HG03354 (cell line): ENCODE results near the gene KCTD17.

Experiments used
- ATAC-seq: cut with Tn5 transposase; IDR thresholded peaks from one replicate; pipeline ENCODE4 v1.9.1; 2021; ENCODE audit warnings: mild to moderate bottlenecking; ENCODE audit not compliant: unreplicated experiment, poor library complexity, severe bottlenecking

The KCTD17 gene

DNA sequence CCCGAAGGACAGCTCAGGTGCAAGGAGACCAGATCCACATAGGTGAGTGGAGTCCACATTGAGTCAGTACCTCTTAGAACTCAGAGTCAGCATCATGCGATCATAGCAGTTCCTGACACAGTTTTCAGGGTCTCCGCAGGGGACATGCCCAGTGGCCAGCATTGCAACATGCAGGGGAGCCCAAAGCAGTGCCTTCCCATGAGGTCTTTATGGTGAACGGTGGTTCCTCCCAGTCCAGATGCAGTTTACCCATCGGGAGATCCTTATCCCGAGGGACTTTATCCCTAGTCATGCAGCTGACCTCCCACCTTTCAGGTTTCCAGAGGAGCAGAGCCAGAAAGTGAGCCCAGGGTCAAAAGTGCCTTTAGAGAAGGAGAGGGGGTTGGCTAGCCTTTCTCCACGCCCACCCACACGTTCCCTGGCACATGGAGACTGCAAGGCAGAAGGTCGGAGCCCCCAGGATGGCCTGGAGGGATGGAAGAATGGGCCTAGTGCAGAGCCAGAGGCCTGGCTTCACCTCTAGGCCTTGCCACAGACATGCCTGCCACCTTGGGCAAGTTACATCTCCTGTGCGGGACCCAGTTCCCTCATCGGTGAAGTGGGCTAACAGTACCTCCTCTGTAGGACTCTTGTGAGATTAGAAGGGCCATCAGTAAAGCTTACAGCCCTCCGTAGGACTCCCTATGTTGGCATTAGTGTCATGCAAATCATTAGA lies 6.4 kb downstream of the KCTD17 start:
- ATAC-seq = no peak

DNA sequence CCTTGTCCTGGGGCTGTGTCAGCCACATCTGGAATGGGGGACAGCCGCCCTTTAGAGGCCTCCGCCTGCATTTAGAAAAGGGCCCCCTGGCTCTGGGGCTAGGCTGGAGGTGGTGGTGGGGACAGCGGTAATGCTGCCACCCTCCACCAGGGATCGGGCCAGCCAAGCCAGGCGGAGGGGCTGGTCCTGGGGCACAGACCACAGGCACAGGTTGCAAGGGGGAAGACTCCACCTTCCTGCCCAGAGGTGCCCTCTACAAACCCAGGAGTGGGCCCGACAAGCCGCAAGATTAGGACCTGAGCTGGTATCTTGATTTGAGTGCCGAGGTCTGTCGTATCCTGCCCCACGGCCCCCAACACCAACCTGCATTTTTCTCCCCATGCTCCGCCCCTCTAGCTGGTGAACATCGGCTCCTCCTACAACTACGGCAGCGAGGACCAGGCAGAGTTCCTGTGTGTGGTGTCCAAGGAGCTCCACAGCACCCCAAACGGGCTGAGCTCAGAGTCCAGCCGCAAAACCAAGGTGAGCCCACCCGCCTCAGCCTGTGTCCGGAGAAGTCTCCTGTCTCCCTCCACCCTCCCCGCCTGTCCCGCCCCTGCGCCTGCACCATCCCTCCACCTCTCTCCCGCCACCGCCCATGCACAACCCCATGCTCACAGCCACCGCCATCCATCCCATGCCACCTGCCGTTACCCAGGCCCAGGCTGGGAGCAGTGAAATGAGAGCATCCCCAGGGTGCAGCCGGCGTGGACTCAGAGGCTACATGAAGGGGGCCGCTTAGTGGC lies 7.6 kb downstream of the KCTD17 start:
- ATAC-seq = no peak

DNA sequence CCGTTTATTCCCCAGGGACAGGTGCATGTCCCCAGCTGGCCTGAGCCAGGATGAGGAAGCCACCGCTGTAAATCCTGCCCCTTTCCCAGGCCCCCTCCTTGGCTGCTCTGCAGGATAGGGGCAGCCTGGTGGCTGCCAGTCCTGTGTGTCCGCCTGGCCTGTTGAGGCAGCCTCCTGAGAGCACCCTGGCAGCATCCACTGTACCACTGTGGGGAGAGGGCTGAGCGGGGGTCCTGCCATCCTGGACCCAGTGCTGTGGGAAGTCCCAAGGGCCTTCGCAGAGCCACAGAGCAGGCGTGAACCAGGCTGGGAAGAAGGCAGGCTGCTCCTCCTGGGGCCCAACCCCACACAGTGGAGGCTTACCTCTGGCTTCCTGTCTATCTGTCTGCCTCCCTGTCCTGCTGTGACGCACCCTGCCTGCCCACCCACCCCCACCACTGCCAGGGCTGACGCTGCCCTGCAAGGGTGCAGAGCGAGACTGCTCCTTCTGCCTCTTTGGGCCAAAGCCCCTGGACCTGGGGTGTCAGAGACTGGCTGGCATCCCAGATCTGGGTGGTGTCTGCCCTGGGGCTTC lies 8.4 kb downstream of the KCTD17 start:
- no peak for ATAC-seq

DNA sequence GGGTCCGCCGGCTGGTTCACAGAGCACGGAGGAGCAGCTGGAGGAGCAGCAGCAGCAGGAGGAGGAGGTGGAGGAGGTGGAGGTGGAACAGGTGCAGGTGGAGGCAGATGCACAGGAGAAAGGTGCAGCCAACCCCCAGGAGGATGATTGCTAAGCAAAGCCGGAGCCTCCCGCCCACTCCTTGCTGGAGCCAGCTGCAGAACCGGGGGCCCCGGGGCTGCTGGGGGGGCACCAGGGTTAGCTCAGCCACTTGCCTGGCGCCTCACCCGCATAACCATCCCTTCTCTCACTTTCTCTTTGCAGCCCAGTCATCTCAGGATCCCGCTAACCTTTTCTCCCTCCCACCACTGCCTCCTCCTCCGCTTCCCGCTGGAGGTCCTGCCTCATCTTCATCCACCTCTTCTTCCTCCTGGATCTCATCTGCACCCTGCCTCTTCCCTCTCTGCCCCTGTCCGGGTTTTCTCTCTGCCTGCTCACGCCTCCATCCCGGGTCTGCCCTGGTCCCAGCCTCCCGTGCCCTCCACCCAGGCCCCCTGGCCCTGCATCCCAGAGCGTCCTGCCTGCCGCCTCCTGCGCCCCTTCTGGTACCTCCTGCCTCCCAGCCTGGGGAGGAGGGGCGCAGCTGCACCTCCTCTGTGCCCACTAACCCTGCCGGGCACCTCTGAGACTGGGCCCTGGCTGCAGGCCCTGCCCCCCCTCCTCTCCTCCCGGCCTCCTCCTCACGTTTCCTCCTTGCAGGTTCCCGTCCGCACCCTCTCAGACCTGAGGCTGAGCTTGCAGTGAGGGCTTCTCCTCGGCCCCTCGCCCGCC lies 9.5 kb downstream of the KCTD17 start:
- no peak for ATAC-seq

DNA sequence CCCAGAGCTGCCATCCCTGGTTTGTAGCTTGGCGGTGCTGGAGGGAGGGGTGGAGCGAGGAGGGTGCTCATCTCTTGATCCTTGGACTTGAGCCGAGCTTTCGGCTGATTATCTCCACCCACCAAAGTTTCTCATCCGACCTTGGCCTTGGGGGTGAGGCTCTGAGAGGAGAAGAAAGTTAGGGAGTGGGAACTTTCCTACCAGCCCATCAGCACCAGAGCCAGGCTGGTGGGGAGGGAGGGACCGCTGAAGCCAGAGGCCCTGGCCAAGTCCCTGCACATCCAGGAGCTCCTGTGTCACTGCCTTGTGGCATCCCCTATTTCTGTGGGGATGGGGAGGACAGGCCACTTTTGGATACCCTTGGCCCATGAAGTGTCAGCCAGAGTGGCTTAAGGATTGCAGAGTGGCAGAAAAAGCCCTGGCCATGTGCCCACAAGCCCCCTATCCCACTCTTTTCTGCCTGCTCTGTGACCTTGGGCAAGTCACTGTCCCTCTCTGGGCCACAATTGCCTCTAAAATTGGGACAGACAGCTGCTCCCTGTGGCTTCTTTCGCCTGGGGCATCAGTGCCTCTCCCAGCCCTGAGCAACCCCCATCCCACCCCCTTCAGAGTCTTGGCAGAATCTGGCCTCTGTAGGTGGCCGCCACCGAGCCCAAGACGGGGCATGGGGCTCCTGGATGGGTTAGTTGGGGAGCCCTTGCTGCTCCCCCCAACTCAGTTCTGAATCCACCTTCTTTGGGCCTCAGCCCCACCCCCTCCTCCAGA lies 10.3 kb downstream of the KCTD17 start:
- ATAC-seq = no peak

DNA sequence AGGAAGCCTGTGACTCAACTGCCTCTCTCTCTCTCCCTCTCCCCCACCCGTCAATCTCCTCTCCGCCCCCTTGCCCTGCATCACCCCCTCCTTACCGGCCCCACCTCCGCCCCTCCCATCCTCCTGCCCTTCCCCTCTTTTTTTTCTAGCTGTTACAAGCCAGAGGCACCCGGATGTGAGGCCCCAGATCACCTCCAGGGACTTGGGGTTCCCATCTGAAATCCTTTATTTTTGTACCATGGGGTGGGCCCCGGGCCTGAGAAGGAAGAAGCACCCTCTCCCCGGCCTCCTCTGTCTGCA lies 10.8 kb downstream of the KCTD17 start:
- ATAC-seq = no peak

DNA sequence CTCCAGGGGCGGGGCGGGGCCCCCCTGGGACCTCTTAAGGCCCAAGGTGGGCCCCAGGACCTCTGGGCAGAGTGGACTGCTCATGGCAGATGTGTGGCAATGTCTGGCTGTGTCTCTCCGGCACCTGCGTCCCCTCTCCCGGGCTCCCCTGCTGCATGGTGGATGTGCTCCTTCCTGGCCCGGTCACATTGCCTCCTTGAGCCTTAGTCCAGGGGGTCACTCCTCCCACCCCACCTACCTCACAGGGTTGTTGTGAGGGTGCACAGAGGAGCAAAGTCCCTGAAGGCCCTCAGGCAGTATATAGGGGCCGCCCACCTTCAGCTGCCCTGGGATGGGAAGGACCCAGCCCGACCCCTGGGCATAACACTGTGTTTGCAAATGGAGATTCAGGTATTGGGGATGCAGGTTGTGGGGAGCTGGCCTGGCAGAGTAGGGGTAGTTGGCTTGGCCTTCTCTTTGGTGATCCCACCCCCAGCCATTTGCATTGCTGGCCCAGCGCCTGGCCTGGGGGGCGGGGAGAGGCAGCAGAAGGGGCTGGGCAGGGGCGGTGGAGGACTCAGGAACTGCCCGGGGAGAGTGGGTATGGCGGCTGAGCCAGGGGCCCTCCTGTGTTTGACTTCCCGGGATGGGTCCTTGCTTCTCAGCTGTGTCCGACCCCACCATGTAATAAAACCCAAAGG lies 11.3 kb downstream of the KCTD17 start:
- ATAC-seq = no peak

DNA sequence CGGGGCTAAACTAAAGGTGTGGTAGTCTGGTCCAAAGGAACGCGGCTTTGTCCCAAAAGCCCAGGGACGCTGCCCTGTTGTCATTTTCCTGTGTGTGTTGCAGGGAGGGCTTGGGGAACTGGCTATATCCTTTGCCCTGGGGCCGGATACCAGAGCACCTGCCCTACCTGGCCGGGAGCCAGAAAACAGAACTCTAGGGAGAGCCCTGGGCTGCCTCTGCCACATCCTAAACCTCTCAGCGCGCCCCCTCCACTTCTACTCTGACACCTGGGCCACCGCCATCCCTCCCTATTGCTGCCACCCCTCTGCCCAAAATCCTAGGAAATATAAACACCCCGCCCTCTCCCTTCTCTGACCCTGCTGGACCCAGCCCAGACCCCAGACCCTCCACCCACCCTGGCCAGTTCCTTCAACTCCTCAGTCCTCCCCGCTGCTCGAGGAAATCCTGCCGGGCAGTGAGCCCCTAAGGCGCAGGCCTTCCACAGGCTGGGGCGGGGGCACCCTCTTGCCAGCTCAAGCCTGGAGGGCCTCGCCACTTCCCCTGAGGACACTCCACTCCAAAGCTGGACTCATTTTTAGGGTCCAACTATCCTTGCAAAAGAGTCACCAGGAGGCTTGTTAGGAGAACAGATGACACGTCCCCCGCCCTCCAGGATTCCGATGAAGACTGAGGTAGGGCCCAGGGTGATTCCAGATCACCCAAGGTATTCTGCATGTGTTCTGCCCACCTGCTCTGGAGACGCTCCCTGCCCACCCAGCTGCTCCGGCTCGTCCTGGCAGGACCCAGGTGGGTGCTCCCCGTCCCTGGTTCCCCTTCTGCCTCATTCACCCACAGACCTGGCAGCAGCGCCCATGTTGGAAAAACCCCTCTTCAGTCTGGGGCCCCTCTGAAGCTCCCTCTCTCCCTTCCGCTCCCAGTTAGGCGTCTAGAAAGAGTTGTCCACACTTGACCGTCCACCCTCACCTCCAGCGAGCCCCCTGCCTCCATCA lies 12.2 kb downstream of the KCTD17 start:
- no peak for ATAC-seq

DNA sequence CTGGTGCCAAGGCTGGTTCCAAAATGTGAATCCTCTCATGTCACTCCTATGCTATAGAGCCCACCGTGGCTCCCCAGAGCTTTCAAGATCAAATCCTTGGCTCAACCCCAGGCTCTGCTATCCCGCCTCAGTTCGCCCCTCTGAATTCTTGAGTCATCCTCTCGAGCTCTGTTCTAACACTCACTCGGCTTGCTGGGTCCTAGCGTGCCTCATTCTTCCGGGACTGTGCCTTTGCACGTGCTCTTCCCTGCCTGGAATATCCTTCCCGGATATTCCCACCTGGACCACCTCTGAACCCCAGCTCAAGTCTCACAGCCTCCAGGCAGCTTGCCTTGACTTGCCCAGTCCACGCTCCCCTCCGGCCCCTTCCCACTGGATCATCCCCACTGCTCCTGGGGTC lies 13.0 kb downstream of the KCTD17 start:
- no peak for ATAC-seq

DNA sequence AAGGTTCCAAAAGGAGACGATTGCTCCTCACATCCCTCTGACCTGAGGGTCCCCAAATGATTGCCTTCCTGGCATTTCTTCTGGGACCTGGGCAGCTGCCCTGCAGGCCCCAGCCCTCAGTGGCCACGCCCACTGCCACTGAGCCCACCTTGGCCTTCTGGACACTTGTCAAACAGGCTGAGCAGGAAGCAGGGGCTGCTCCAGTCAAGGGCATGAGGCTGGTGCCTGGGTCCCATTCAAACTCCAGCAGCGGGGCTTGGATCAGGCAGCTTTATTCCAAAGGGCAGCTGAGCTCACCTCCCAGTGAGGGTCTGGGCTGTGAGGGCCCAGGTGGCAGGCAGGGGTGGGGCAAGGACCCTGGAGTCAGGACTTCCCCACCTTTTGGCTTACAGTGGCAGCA lies 13.6 kb downstream of the KCTD17 start:
- ATAC-seq = no peak

DNA sequence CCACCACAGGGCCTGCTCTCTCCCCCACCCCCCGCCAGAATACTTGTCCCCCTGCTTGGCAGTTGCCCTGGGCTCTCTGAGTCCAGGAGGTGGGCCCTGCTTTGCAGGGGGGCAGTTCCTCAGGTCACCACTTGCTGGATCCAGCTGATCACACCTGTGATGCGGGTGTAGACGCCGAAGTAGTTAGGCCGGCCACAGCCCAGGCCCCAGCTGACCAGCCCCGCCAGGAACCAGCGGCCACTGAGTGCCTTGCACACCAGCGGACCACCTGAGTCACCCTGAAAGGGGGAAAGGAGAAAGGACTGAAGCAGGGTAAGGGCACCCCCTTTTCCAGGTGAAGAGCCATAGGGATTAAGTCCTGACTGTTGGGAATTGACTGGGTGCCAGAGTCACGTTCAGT lies 14.4 kb downstream of the KCTD17 start:
- no peak for ATAC-seq

DNA sequence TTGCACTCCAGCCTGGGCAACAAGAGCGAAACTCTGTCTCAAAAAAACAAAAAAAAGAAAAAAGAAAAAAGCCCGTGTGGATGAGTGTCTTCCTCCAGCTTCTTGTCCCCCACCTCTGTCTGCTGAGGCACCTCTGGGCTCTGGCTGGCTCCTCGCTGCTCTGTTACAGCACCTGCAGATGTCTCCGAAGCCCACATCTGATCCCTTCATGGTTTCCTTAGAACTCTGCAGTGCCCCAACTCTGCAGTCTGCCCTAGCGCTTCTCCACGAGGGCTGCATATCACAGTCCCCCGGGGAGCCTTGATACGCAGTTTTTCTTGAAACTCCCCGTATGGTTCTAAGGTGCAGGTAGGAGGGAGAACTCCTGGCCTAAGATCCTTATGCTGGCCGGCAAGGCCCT lies 15.9 kb downstream of the KCTD17 start:
- ATAC-seq = no peak

DNA sequence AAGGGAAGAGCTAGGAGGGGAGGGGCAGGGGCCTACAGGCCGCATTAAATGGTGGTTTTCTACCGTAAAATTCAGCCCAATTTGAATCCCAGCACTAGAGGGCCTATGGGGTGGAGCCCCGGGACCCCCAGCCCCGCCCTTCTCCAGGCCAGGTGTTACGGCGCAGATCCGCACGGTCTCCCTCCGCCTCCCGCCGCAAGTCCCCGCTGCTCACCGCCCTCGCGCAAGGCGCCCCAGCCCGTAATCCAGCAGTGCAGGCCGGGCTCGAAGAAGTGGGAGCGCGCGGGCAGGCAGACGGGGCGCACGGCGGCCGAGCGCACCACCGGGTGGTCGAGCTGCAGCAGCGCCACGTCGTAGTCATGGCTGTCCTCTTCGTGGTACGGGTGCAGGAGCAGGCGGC lies 17.3 kb downstream of the KCTD17 start:
- ATAC-seq = no peak

DNA sequence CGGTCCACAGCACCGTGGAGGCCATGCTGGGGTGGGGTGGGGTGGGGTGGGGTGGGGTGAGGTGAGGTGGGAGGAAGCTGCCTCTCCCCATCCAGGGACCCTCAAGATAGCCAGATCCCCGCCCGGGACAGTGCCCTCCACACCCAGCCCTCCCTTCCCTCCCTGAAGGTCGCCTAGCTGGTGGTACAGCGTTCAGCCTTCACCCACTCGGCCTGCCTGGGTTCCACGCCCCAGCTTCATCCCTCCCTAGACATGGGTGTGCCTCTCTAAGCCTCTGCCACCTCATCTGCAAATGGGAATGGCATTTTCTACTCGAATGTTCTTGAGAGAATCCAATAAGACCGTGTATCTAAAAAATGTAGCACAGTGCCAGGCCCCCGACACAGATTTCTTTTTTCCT lies 17.8 kb downstream of the KCTD17 start:
- no peak for ATAC-seq

DNA sequence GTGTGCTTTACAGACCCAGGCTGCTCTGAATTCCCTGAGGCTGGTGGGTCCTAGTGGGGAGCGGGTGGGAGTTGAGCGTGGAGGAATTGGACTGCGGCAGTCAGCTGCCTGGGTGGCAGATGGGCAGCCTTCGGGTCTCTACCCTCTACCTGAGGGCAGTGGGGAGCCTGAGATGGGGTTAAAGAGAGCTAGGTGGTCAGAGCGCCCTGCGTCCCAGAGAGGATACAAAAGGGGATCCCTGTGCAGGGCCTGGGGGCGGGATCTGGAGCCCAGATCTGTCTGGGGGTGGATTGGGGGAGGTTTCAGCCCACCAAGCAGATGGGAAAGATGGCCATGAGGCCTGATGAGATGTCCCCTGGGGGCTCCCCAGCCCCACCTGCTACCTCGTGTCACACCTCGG lies 18.2 kb downstream of the KCTD17 start:
- ATAC-seq = no peak

DNA sequence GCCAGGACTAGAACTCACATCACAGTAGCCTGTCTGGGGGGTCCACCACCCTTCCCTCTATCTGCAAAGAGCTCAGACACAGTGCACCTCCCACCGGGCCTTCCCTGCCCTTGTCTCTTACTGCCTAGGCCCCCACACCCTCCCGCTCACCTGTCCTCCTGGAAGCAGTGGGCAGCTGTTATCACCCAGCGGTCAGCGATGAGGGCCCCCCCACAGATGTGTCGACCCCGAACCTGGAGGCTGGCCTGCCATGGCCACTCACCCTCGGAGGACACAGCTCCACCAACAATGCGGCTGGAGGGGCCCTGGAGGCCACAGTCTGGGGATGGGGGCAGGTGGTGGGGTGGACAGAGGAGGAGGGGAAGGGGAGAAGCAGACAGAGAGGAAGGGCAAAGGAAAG lies 18.8 kb downstream of the KCTD17 start:
- no peak for ATAC-seq

DNA sequence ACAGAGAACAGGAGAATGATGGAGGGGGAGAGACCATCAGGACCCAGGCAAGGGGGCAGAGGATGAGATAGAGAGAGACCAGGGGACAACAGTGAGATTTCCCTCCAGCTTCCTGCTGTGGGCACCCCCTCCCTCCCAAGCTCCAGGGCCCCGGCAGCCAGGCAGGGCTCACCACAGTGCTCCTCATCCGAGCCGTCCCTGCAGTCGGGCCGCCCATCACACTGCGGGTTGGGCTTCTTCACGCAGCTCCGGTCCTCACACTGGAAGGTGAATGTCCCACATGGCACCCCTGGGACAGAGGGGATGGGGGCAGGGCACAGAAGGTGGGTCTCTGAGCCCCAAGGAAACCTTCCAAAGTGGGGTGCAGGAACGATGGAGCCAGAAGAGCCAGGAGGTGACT lies 19.2 kb downstream of the KCTD17 start:
- no peak for ATAC-seq
